GM21360 (cell line): Measurements from ENCODE around the gene CNTN5.

ENCODE experiments used
- ATAC-seq: cut with Tn5 transposase; IDR thresholded peaks from one replicate; pipeline ENCODE4 v1.9.1; 2021; ENCODE audit warnings: mild to moderate bottlenecking, moderate library complexity; ENCODE audit not compliant: unreplicated experiment

CNTN5 gene

DNA sequence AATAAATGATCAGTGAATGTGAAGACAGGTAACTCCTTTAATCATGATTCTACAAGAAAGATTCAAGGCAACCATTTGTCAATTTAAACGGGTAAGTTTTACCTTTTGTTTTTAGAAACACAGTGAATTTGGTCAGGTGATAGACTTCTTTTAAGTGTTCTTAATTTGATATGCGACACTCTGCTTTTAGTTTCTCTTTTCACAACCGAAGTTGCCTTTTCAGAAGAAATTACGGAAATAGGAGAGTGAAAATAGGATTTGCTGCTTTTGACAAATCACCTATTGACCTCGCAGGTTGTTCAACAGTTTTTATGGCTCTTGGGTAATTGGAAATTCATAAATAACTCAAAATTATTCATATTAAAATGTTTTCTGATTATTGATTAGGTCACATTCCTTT is 142.1 kb downstream of the CNTN5 start:
- ATAC-seq, result no peak

DNA sequence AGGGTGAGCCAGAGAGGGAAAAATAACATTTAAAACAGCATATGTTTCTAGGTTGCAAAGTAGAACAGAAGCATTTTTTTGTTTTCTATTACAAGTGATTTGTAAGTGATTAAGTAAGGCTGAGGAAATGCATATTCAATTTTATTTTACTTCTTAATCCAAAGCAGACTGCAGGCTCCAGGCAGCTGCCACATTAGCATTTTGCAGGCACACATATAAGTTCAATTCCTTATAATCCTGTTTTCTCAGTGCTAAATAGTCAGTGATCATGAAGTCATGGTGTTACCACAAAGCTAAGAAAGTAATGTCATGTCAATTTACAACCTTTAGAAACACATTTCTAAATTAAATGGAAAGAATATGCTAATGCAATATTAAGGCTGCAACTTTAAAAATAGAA is 149.8 kb downstream of the CNTN5 start:
- ATAC-seq, result no peak

GRCh38 chr11:99171330-99171729 is 150.6 kb downstream of the CNTN5 start:
- ATAC-seq, result no peak

- no peak for ATAC-seq
These were observed 155.7 kb downstream of the CNTN5 start for GRCh38 chr11:99176430-99176829.

DNA sequence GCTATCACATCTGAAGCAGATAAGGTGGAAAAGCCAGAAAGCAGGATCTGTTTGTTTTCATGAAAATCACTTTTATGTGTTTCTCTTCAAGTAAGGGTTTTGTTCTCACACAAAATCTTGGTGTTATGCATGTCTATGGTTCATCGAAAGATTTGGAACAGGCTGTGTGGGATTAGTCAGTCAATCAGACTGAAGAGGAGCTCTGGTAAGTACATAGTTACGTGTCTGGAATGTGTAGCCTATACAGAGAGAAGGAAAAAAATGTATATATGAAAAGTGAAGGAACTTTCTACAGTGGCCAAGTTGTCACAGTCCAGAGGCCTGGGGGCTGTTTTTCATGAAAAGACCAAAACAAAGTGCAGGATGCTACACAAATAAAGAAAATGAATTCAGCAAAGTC is 156.7 kb downstream of the CNTN5 start:
- no peak for ATAC-seq

DNA sequence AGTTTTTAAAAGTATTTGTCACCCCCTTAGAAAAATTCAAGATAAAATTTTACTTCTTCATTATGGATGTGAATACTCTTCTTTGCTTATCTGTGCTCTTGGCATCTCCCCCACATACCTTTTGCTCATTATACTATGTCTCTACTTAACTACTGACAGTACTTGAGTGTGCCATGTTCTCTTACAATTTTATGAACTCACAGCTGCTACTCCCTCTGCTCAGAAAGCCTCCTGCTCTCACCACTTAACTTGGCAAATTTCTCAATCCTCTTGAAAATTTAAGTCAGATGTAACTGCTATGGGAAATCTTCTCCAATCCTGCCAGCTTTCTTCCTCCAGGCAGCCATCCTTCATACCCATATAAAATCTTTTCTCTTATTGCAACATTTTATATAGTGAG is 163.4 kb downstream of the CNTN5 start:
- ATAC-seq, result no peak

- no peak for ATAC-seq
These were observed 167.5 kb downstream of the CNTN5 start for GRCh38 chr11:99188221-99188620.

- ATAC-seq, result no peak
These were observed 172.0 kb downstream of the CNTN5 start for GRCh38 chr11:99192716-99193115.

- ATAC-seq, result no peak
These were observed 176.7 kb downstream of the CNTN5 start for GRCh38 chr11:99197477-99197876.

DNA sequence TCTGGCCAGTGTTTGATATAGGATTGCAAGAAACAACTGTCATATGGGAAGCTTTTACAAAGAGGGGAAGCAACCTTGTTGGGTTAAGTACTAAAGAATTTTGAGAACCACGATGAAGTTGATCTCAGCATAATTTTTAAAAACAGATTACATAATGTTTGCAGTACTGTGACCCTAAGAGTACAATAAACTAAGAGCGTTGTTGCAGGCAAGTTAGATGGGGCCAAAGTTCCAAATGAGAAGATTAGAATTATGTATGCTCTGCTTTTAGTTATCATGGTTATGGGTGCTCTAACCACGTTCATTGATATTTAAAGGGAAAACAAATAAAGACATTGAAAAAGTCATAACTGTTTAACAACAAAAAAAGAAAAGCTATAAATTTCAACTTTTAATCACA is 177.5 kb downstream of the CNTN5 start:
- no peak for ATAC-seq

DNA sequence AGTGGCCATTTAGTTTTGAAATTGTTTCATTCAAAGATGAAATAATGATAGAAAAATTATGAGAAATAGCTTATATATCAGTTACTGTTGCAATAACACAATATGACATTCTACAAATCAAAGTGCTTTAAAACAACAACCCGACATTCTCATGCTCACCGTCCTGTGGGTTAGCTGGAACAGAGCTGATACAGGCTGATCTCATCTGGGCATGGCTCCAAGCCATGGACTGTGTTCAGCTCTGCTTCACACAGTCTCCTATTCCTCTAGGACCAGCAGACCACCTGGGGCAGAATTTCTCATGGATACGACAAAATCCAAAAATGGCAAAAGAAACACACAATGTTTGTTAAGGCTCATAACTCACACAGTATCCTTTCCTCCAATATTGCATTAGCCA is 178.6 kb downstream of the CNTN5 start:
- ATAC-seq, result no peak

DNA sequence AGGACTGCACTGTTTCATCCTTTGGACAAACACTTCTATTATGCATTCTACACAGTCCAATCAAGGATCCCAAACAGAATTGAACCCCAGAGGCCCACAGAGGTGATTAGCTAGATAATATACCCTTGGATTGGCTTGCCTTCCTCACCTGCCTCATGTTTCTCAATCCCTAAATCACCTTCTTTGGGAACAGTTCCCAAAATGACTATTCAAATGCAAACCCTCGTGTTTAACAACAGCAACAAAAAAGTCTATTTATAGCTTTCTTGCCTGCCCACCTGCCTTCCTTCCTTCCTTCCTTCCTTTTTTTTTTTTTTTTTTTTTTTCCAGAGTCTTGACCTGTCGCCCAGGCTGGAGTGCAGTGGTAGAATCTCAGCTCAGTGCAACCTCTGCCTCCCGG is 180.0 kb downstream of the CNTN5 start:
- no peak for ATAC-seq

DNA sequence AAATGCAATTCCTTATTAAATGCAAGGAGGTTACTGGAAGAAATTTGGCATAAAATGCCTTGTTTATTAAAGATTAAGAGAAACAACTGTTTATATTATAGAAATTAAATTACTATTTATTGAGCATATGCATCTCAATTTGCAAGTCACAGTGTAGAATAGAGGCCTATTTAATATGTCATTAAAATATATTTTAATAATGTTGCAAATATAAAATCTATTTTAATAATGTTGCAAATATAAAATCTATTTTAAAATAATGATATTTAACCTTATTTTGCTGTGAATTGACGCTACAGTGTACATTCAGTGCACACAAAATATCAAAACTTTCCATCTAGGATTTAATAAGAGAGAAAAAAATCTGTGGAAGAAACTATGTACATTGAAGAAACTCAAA is 188.1 kb downstream of the CNTN5 start:
- no peak for ATAC-seq

DNA sequence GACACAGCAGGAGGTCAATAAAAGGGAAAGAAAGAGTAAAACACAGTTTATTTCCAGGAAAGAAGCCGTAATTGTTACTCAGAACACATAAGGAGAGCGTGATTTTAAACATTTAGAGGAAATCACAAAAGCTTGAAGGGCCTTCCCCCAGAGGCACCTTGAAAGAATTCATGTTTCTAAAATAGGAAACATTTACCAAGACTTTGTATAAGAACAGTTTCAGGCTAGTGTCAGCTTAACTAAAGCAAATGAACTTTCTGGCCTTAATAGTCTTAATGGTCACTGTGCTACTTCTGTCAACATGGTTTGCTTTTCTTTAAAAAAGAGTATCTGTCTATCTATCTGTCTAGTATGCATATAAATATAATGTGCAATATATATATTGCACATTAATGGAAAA is 208.8 kb downstream of the CNTN5 start:
- ATAC-seq, result no peak

DNA sequence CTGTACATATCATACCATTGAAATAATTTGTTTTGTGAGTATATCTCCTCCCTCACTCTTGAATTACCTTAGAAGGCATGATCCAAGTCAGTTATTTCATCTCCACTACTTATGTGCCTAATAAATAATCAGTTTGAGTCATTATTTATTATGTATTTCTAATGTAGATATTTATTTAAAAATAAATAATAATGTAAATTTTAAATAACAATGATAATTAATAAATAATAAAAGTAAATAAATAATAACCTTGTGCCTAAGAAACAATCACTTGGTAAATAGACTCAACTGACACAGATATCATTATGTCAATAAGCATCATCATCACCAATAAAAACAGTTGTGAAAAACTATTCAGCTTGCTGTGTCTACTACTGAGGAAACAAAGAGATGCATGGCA is 213.8 kb downstream of the CNTN5 start:
- ATAC-seq, result no peak

DNA sequence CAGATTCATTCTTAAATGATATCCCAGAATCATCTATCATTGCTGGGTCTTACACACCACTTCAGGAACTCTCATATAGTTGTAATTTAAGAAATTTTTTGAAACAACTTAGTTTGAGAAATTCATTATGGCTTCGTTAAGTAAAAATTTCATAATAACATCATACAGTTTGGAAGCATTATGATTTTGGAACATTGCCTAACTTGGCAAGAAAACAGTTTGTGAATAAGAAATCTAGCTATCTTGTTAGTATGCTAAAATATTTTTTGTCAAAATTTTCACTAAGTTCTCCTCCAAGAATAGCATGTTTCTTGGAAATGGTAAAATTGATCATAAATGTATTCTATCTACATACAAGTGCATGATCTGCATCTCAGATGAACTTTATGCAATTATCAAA is 217.7 kb downstream of the CNTN5 start:
- ATAC-seq, result no peak

DNA sequence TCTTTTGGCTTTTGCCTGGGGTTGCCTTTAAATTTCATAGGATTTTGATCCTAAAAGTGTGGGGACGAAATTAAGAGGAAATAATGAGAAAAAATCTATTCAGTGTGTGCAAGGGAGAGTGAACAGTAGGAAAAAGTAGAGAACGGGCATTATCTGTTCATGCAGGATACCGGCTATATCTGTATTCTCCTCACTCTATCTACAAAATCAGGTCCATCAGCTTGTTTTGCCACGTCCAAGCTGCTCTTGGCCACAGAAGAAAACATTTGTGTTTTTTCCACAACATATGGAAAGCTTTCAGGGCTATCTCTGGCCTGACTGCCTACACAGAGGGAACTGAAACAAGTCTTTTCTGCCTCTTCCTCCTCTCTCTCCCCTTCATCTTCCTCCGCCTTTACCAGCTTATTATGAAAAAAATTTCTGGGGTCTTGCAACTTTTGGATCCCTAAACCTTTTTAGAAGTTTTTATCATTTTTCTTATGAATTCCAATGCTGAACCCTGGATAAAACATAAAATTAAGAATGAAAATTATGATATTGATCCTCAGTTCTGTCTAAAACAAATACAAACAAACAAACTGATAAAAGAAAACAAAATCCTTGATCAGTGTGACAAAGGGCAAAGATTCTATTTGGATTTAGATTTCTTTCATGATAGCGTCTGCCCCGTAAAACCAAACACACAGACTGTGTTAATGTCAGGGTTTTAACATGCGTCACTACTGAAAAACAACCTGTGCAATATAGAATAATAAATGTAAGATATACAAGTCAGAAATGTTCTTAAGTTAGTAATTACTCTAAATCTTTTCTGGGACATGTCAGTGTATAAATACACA is 219.7 kb downstream of the CNTN5 start:
- no peak for ATAC-seq

- no peak for ATAC-seq
These were observed 220.3 kb downstream of the CNTN5 start for GRCh38 chr11:99241066-99241465.

DNA sequence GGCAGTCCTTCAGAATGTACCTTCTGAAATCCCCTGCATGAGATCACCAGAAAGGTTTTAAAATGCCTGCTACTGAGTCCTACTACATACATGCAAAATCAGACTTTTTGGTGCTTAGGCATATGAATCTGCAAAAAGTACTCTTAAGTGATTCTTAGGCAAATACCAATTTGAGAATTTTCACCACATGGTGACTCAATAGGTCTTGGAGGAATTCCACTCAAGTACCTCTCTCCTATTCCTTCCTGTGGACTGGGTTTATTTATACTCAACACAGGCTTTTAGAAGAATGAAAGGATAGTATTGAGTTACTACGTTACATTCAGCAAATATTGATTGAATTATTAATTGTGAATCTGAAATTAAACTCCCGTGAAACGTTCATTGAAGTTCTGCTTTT is 223.9 kb downstream of the CNTN5 start:
- ATAC-seq, result no peak

GRCh38 chr11:99246199-99246598 is 225.4 kb downstream of the CNTN5 start:
- ATAC-seq, result no peak

GRCh38 chr11:99256614-99257013 is 235.9 kb downstream of the CNTN5 start:
- no peak for ATAC-seq

DNA sequence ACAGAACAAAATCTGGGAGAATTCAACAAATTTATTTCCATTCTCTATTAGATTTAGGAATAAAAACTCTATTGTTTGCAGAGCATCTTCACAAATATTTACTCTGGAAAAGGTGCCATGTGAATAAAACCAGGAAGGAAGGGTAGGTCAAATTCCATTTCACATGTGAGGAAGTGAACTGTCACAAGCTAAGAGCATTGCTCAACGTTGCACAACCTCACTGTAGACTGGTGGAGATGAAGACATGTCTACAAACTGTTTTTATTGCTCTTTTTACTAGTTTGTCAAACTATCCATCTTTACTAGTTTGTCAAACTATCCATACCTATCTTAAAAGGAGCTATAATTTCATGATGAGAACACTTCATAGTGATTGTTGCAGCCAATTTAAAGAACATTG is 236.4 kb downstream of the CNTN5 start:
- ATAC-seq, result no peak

- no peak for ATAC-seq
These were observed 239.9 kb downstream of the CNTN5 start for GRCh38 chr11:99260696-99261095.
